ENCODE results near the gene RAB30.

The RAB30 gene

GRCh38 chr11:82937554-82937953, 134.1 kb downstream of the RAB30 start:
- DNase-seq = no peak
- H3K27me3 ChIP-seq = no peaks in the 10 kb centered on the region
- H3K36me3 ChIP-seq = peaks cover 12% of the 10 kb centered on the region
- H3K4me3 ChIP-seq (ENCODE audit: low read depth, low read length) = no peak overlapping the region
- H3K9me3 ChIP-seq = no peaks in the 10 kb centered on the region
- TF ChIP-seq, protein P1, sequence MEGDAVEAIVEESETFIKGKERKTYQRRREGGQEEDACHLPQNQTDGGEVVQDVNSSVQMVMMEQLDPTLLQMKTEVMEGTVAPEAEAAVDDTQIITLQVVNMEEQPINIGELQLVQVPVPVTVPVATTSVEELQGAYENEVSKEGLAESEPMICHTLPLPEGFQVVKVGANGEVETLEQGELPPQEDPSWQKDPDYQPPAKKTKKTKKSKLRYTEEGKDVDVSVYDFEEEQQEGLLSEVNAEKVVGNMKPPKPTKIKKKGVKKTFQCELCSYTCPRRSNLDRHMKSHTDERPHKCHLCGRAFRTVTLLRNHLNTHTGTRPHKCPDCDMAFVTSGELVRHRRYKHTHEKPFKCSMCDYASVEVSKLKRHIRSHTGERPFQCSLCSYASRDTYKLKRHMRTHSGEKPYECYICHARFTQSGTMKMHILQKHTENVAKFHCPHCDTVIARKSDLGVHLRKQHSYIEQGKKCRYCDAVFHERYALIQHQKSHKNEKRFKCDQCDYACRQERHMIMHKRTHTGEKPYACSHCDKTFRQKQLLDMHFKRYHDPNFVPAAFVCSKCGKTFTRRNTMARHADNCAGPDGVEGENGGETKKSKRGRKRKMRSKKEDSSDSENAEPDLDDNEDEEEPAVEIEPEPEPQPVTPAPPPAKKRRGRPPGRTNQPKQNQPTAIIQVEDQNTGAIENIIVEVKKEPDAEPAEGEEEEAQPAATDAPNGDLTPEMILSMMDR (IDR thresholded peaks at IDR 0.05; ENCODE audit: low read depth, low read length) = no peak
- H3K4me1 ChIP-seq = no peaks in the 10 kb centered on the region

DNA sequence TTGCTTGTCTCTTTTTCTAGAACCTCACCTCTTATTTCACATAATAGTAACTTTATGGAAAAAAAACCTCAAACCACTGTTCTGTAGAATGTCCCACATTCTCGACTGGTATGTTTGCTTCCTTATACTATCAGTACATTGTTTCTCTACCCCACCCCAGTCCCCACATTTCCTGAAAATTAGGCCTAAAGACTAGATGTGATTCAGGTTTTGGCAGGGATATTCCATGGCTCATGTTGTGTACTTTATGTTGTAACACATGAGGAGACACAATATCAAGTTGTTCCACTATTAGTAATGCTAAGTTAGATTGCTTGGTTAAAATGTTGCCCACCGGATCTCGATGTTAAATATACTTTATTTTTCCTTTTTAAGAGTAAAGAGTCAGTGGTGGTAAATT, 135.4 kb downstream of the RAB30 start:
- Histone ChIP-seq H3K27me3 (no peaks in the 10 kb centered on the region), H3K36me3 (peaks cover 20% of the 10 kb centered on the region), H3K9me3 (no peaks in the 10 kb centered on the region), H3K4me3 (ENCODE audit: low read depth, low read length) (no peak overlapping the region), H3K4me1 (no peaks in the 10 kb centered on the region)
- no peak for DNase-seq
- TF ChIP-seq, protein P1 (IDR thresholded peaks at IDR 0.05; ENCODE audit: low read depth, low read length) = no peak

DNA sequence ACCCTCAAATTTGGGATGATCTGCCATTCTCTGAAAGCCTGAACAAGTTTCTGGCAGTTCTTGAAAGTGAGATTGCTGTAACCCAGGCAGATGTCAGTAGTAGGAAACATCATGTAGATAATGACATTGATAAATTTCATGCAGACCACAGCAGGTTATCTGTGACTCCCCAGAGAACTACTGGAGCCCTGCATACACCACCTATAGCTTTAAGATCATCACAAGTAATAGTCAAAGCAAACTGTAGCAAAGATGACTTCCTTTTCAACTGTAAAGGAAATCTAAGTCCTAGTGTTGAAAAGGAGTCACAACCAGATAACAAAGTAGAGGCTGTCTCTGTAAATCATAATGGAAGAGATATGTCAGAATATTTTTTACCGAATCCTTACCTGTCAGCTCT, 139.1 kb downstream of the RAB30 start:
- Histone ChIP-seq H3K36me3 (peaks cover 20% of the 10 kb centered on the region), H3K9me3 (no peaks in the 10 kb centered on the region), H3K27me3 (no peaks in the 10 kb centered on the region), H3K4me3 (ENCODE audit: low read depth, low read length) (no peak overlapping the region), H3K4me1 (no peaks in the 10 kb centered on the region)
- TF ChIP-seq, protein P1 (IDR thresholded peaks at IDR 0.05; ENCODE audit: low read depth, low read length) = no peak
- DNase-seq = no peak

DNA sequence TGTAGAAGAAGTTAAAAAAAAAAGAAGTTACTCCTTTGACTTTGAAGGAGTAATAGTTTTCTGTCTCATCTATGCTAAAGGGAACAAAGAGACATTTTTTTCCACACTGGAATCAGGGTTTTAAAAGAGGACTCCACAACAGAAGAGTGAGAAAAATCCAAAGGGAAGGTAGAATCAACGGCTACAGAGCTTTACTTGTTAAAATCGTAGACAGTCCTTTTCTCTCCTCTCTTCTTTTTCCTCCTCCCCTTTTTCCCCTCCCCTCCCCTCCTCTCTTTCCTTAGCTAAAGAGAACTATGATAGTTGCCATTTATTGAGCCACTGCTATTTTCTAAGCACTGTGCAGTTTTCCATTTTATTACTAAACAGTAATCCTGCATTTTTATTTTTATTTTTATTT, 141.0 kb downstream of the RAB30 start:
- no peak overlapping the region for H3K4me3 ChIP-seq (ENCODE audit: low read depth, low read length)
- TF ChIP-seq, protein P1 (IDR thresholded peaks at IDR 0.05; ENCODE audit: low read depth, low read length) = no peak
- no peak for DNase-seq
- no peaks in the 10 kb centered on the region for H3K9me3 ChIP-seq
- no peaks in the 10 kb centered on the region for H3K27me3 ChIP-seq
- H3K36me3 ChIP-seq = peaks cover 20% of the 10 kb centered on the region
- no peaks in the 10 kb centered on the region for H3K4me1 ChIP-seq

GRCh38 chr11:82930229-82930628, 141.5 kb downstream of the RAB30 start:
- Histone ChIP-seq H3K27me3 (no peaks in the 10 kb centered on the region), H3K4me1 (no peaks in the 10 kb centered on the region), H3K4me3 (ENCODE audit: low read depth, low read length) (no peak overlapping the region), H3K9me3 (no peaks in the 10 kb centered on the region), H3K36me3 (peaks cover 20% of the 10 kb centered on the region)
- no peak for DNase-seq
- TF ChIP-seq, protein P1 (IDR thresholded peaks at IDR 0.05; ENCODE audit: low read depth, low read length) = no peak

DNA sequence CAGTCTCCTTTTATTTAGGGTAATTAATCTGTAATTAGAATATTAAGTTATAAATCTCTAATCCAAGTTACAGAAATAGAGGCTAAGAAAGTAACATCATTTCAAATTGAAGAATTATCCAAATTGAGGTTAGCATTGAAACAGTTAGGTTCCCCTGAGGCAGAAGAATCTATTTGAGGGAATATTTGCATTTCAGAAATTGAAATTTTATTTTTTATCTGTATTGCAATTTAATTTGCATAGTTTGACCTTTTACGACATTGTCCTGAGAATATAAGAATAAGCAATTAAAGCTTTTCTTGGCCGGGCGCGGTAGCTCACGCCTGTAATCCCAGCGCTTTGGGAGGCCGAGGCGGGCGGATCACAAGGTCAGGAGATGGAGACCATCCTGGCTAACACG, 142.6 kb downstream of the RAB30 start:
- H3K36me3 ChIP-seq = peaks cover 16% of the 10 kb centered on the region
- H3K4me1 ChIP-seq = no peaks in the 10 kb centered on the region
- H3K9me3 ChIP-seq = no peaks in the 10 kb centered on the region
- TF ChIP-seq, protein P1 (IDR thresholded peaks at IDR 0.05; ENCODE audit: low read depth, low read length) = no peak
- DNase-seq = no peak
- H3K4me3 ChIP-seq (ENCODE audit: low read depth, low read length) = no peak overlapping the region
- H3K27me3 ChIP-seq = no peaks in the 10 kb centered on the region
